ENCODE data around the gene CABP1. TPM values are rescaled to one million over a fixed set of nuclear protein-coding genes. Genes with fewer than 3 reads are reported as not detected.

CABP1 gene
- total and polyA plus RNA-seq, 10 of the 15 experiments (the other 5 are each of a cell fraction or from before 2014, with no cell fraction given) = 0.16 to 2.4 (median 0.80) TPM; not detected in 2

DNA sequence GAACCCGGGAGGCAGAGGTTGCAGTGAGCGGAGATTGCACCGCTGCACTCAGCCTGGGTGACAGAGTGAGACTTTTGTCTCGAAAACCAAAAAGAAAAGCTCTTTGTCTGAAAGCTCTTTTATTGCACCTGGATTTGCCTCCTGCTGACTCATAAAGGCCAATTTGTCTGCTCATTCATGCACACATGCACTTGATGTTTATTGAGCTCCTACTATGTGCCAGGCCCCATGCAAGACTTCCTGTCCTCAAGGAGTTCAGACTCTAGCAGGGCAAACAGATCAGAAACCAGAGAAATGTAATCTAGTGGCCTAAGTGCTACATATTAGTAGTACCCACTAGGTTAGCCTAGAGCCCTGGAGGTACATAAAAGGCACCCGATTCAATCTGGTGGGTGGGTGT is 30.2 kb downstream of the CABP1 start (continued):
- TF ChIP-seq RCOR1 (conservative IDR thresholded peaks at IDR 0.05; ENCODE audit: low read depth, low read length) (0 out of 2 replicates have a peak, but pooled peaks have one; percentile 22), IRF4 (IDR thresholded peaks at IDR 0.05; ENCODE audit: low read depth, low read length) (peak; percentile 46; the same call in 1 of the 2 replicates), BHLHE40 (IDR thresholded peaks at IDR 0.05; ENCODE audit: borderline replicate concordance in 1 of 2, low read depth in 2 of 2, low read length in 1 of 2) (peak; percentile 33 to 39; a peak in 1 of 4 replicates), ZSCAN29 (IDR thresholded peaks at IDR 0.05) (no peak), PAX5 (IDR thresholded peaks at IDR 0.05; ENCODE audit: borderline replicate concordance, low read depth, low read length) (peak; percentile 80), DPF2 (IDR thresholded peaks at IDR 0.05) (peak; percentile 98), ATF7 (IDR thresholded peaks at IDR 0.05; ENCODE audit: low read depth) (no peak; the same call in 1 of the 2 replicates), POU2F2 (IDR thresholded peaks at IDR 0.05; ENCODE audit: borderline replicate concordance, low read depth, low read length) (0 out of 3 replicates have a peak, but pooled peaks have one; percentile 43), NBN (IDR thresholded peaks at IDR 0.05) (peak; percentile 65; the same call in 1 of the 2 replicates), MTA2 (IDR thresholded peaks at IDR 0.05; ENCODE audit: low read depth) (peak; percentile 77), WRNIP1 (IDR thresholded peaks at IDR 0.05; ENCODE audit: borderline replicate concordance, low read depth, low read length) (peak; percentile 98), IKZF1 (conservative IDR thresholded peaks at IDR 0.05) (peak; percentile 27; the same call in 1 of the 2 replicates), IKZF2 (IDR thresholded peaks at IDR 0.05) (peak in 1 of 2 experiments; percentile 79; a peak in 2 of 4 replicates)
- TF ChIP-seq, protein P1, sequence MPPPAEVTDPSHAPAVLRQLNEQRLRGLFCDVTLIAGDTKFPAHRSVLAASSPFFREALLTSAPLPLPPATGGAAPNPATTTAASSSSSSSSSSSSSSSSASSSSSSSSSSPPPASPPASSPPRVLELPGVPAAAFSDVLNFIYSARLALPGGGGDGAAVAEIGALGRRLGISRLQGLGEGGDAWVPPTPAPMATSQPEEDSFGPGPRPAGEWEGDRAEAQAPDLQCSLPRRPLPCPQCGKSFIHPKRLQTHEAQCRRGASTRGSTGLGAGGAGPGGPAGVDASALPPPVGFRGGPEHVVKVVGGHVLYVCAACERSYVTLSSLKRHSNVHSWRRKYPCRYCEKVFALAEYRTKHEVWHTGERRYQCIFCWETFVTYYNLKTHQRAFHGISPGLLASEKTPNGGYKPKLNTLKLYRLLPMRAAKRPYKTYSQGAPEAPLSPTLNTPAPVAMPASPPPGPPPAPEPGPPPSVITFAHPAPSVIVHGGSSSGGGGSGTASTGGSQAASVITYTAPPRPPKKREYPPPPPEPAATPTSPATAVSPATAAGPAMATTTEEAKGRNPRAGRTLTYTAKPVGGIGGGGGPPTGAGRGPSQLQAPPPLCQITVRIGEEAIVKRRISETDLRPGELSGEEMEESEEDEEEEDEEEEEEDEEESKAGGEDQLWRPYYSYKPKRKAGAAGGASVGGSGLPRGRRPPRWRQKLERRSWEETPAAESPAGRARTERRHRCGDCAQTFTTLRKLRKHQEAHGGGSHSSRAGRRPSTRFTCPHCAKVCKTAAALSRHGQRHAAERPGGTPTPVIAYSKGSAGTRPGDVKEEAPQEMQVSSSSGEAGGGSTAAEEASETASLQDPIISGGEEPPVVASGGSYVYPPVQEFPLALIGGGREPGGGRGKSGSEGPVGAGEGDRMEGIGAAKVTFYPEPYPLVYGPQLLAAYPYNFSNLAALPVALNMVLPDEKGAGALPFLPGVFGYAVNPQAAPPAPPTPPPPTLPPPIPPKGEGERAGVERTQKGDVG (CRISPR knock-in tag; IDR thresholded peaks at IDR 0.05) = no peak
- TF ChIP-seq, protein P2, sequence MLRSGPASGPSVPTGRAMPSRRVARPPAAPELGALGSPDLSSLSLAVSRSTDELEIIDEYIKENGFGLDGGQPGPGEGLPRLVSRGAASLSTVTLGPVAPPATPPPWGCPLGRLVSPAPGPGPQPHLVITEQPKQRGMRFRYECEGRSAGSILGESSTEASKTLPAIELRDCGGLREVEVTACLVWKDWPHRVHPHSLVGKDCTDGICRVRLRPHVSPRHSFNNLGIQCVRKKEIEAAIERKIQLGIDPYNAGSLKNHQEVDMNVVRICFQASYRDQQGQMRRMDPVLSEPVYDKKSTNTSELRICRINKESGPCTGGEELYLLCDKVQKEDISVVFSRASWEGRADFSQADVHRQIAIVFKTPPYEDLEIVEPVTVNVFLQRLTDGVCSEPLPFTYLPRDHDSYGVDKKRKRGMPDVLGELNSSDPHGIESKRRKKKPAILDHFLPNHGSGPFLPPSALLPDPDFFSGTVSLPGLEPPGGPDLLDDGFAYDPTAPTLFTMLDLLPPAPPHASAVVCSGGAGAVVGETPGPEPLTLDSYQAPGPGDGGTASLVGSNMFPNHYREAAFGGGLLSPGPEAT (IDR thresholded peaks at IDR 0.05; ENCODE audit: low read depth) = 0 out of 2 replicates have a peak, but pooled peaks have one; percentile 35
